A549 (cell line): Measurements from ENCODE around the gene KRI1.

ENCODE experiments used
- HDAC2 ChIP-seq: fragments of 200-600 bp; sonication (generic); IDR thresholded peaks from 2 replicates; pipeline ENCODE4 v1.6.1; 2016
- MYC ChIP-seq: IDR thresholded peaks from 2 replicates; pipeline ENCODE4 v1.6.1; 2012; ENCODE audit warnings: mild to moderate bottlenecking, inconsistent platforms, low read length, improper control_type of control experiment, borderline replicate concordance
- POLR2A ChIP-seq: IDR thresholded peaks from 2 replicates; pipeline ENCODE4 v1.6.1; 2012; ENCODE audit warnings: mild to moderate bottlenecking, low read length
- TP53 ChIP-seq: fragments of 250-450 bp; sonication (Bioruptor Pico); IDR thresholded peaks from 2 replicates; pipeline ENCODE4 v1.5.0; 2021; ENCODE audit warnings: mild to moderate bottlenecking, moderate library complexity
- TF ChIP-seq, protein P1 (sequence below): fragments of >200 bp; sonication (Bioruptor Twin); formaldehyde crosslinking; IDR thresholded peaks from 3 replicates; pipeline ENCODE4 v1.5.1; 2016
- TF ChIP-seq, protein P2 (sequence below): fragments of 450-650 bp; IDR thresholded peaks from 2 replicates; pipeline ENCODE4 v1.6.1; 2014; ENCODE audit warnings: antibody characterized with exemption

DNA sequence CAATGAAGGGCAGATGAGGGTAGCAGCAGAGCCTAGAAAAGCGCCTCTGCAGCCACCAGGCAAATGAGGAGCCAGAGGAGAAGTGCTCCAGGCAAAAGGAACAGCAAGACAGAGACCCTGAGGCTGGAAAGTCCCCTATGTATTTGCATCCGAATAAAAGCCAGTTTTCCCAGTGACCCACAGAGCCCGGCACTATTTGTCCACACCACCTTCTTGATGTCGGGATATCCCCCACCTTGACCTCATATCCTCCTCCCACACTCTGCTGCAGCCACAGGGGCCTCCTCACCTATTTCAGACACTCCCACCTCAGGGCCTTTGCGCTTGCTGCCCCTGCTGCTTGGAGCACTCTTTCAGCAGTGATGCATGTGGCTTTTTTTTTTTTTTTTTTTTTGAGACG is 15.5 kb downstream of the KRI1 start:
- TF ChIP-seq HDAC2 = no peak
- TF ChIP-seq TP53 (CRISPR knock-in tag) = no peak
- TF ChIP-seq, protein P1, sequence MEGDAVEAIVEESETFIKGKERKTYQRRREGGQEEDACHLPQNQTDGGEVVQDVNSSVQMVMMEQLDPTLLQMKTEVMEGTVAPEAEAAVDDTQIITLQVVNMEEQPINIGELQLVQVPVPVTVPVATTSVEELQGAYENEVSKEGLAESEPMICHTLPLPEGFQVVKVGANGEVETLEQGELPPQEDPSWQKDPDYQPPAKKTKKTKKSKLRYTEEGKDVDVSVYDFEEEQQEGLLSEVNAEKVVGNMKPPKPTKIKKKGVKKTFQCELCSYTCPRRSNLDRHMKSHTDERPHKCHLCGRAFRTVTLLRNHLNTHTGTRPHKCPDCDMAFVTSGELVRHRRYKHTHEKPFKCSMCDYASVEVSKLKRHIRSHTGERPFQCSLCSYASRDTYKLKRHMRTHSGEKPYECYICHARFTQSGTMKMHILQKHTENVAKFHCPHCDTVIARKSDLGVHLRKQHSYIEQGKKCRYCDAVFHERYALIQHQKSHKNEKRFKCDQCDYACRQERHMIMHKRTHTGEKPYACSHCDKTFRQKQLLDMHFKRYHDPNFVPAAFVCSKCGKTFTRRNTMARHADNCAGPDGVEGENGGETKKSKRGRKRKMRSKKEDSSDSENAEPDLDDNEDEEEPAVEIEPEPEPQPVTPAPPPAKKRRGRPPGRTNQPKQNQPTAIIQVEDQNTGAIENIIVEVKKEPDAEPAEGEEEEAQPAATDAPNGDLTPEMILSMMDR = no peak
- TF ChIP-seq, protein P2, sequence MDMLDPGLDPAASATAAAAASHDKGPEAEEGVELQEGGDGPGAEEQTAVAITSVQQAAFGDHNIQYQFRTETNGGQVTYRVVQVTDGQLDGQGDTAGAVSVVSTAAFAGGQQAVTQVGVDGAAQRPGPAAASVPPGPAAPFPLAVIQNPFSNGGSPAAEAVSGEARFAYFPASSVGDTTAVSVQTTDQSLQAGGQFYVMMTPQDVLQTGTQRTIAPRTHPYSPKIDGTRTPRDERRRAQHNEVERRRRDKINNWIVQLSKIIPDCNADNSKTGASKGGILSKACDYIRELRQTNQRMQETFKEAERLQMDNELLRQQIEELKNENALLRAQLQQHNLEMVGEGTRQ = no peak
- no peak for TF ChIP-seq POLR2A
- no peak for TF ChIP-seq MYC
